ENCODE results near the gene CENPP. TPM values are rescaled to one million over a fixed set of nuclear protein-coding genes. Genes with fewer than 3 reads are reported as not detected.
A peak's percentile ranks its signal among the peaks of the same experiment; 100 is the strongest.

The CENPP gene
- total RNA-seq, 2 donors from 2014 or later, result 22.3 to 26.4 TPM

- Mint-ChIP-seq H3K36me3 (peaks cover 13 to 23% of the 10 kb centered on the region in 2 donors), H3K27ac (peak overlapping the region; percentile 50 to 72), H3K9me3 (no peaks in the 10 kb centered on the region)
- DNase-seq (ENCODE audit: low spot score in 2 of 2), result no peak
- peak; percentile 62 to 87 for ATAC-seq
These were observed 305.9 kb downstream of the CENPP start for GRCh38 chr9:92631452-92632343.

GRCh38 chr9:92632641-92633040, 306.9 kb downstream of the CENPP start:
- Mint-ChIP-seq H3K36me3 (peaks cover 10 to 23% of the 10 kb centered on the region in 2 donors), H3K27ac (no peak overlapping the region)
- no peak for ATAC-seq

GRCh38 chr9:92633614-92634278, 308.0 kb downstream of the CENPP start:
- Mint-ChIP-seq H3K27ac (peak overlapping the region; percentile 13 to 84), H3K9me3 (no peaks in the 10 kb centered on the region), H3K36me3 (peaks cover 8 to 17% of the 10 kb centered on the region in 2 donors)
- no peak for ATAC-seq
- peak in 1 of 2 donors; percentile 52 for DNase-seq (ENCODE audit: low spot score in 2 of 2)

More at GRCh38 chr9:92632641-92633040, 306.9 kb downstream of the CENPP start:
- H3K9me3 Mint-ChIP-seq, result no peaks in the 10 kb centered on the region
- peak in 1 of 2 donors; percentile 26 for DNase-seq (ENCODE audit: low spot score in 2 of 2)

GRCh38 chr9:92634712-92635605, 309.2 kb downstream of the CENPP start:
- Mint-ChIP-seq H3K27ac (peak overlapping the region in 1 of 2 donors; percentile 87), H3K36me3 (peaks cover 5 to 16% of the 10 kb centered on the region in 2 donors), H3K9me3 (no peaks in the 10 kb centered on the region)
- ATAC-seq (peak; percentile 47 to 77), DNase-seq (ENCODE audit: low spot score in 2 of 2) (peak; percentile 47 to 73)

- DNase-seq (ENCODE audit: low spot score in 2 of 2) (no peak), ATAC-seq (no peak)
- Mint-ChIP-seq H3K27ac (peak overlapping the region in 1 of 2 donors; percentile 87), H3K36me3 (peaks cover 0 to 11% of the 10 kb centered on the region in 2 donors), H3K9me3 (no peaks in the 10 kb centered on the region)
These were observed 310.0 kb downstream of the CENPP start for GRCh38 chr9:92635760-92636159.

- ATAC-seq (no peak), DNase-seq (ENCODE audit: low spot score in 2 of 2) (peak in 1 of 2 donors; percentile 30)
- no peaks in the 10 kb centered on the region for H3K9me3 Mint-ChIP-seq
- H3K27ac Mint-ChIP-seq, result no peak overlapping the region
- H3K36me3 Mint-ChIP-seq, result peaks cover 0 to 11% of the 10 kb centered on the region in 2 donors
These were observed 310.9 kb downstream of the CENPP start for GRCh38 chr9:92636627-92637026.

GRCh38 chr9:92637326-92637725, 311.6 kb downstream of the CENPP start:
- DNase-seq (ENCODE audit: low spot score in 2 of 2), result peak in 1 of 2 donors; percentile 25
- no peak overlapping the region for H3K27ac Mint-ChIP-seq
- H3K9me3 Mint-ChIP-seq, result no peaks in the 10 kb centered on the region
- H3K36me3 Mint-ChIP-seq, result peaks cover 0 to 11% of the 10 kb centered on the region in 2 donors
- no peak for ATAC-seq

- ATAC-seq (no peak), DNase-seq (ENCODE audit: low spot score in 2 of 2) (peak in 1 of 2 donors; percentile 44)
- Mint-ChIP-seq H3K9me3 (no peaks in the 10 kb centered on the region), H3K36me3 (peaks cover 0 to 11% of the 10 kb centered on the region in 2 donors), H3K27ac (peak overlapping the region; percentile 63 to 91)
These were observed 312.3 kb downstream of the CENPP start for GRCh38 chr9:92637886-92638620.

GRCh38 chr9:92638621-92639101, 312.9 kb downstream of the CENPP start:
- Mint-ChIP-seq H3K36me3 (peaks cover 0 to 7% of the 10 kb centered on the region in 2 donors), H3K9me3 (no peaks in the 10 kb centered on the region), H3K27ac (peak overlapping the region in 1 of 2 donors; percentile 22)
- DNase-seq (ENCODE audit: low spot score in 2 of 2) (peak in 1 of 2 donors; percentile 14), ATAC-seq (no peak)

- no peak for ATAC-seq
- Mint-ChIP-seq H3K36me3 (peaks cover 0 to 6% of the 10 kb centered on the region in 2 donors), H3K9me3 (no peaks in the 10 kb centered on the region), H3K27ac (peak overlapping the region in 1 of 2 donors; percentile 22)
- DNase-seq (ENCODE audit: low spot score in 2 of 2), result peak in 1 of 2 donors; percentile 6
These were observed 313.4 kb downstream of the CENPP start for GRCh38 chr9:92639124-92639523.

- peaks cover 4 to 6% of the 10 kb centered on the region in 2 donors for H3K36me3 Mint-ChIP-seq
- ATAC-seq (no peak), DNase-seq (ENCODE audit: low spot score in 2 of 2) (peak in 1 of 2 donors; percentile 48)
- H3K9me3 Mint-ChIP-seq, result no peaks in the 10 kb centered on the region
- H3K27ac Mint-ChIP-seq, result no peak overlapping the region
These were observed 314.1 kb downstream of the CENPP start for GRCh38 chr9:92639791-92640271.

GRCh38 chr9:92640398-92641091, 314.8 kb downstream of the CENPP start:
- DNase-seq (ENCODE audit: low spot score in 2 of 2) (peak in 1 of 2 donors; percentile 11), ATAC-seq (no peak)
- Mint-ChIP-seq H3K9me3 (no peaks in the 10 kb centered on the region), H3K27ac (no peak overlapping the region), H3K36me3 (peaks cover 11 to 13% of the 10 kb centered on the region in 2 donors)

- H3K9me3 Mint-ChIP-seq, result peaks cover 0 to 3% of the 10 kb centered on the region in 2 donors
- peaks cover 18 to 20% of the 10 kb centered on the region in 2 donors for H3K36me3 Mint-ChIP-seq
- DNase-seq (ENCODE audit: low spot score in 2 of 2), result no peak
- ATAC-seq, result no peak
- peak overlapping the region in 1 of 2 donors; percentile 45 for H3K27ac Mint-ChIP-seq
These were observed 315.5 kb downstream of the CENPP start for GRCh38 chr9:92641092-92641809.

- H3K9me3 Mint-ChIP-seq, result peaks cover 0 to 5% of the 10 kb centered on the region in 2 donors
- peaks cover 26 to 28% of the 10 kb centered on the region in 2 donors for H3K36me3 Mint-ChIP-seq
- DNase-seq (ENCODE audit: low spot score in 2 of 2), result no peak
- ATAC-seq, result no peak
- H3K27ac Mint-ChIP-seq, result peak overlapping the region; percentile 45 to 88
These were observed 316.3 kb downstream of the CENPP start for GRCh38 chr9:92642041-92642451.
